ENCODE data around the gene UNC45B. TPM values are rescaled to one million over a fixed set of nuclear protein-coding genes. Genes with fewer than 3 reads are reported as not detected.

Gene UNC45B
- total and polyA plus RNA-seq, 2 of the 8 experiments (the other 6 are each of a cell fraction or from before 2014, with no cell fraction given) = 0.06 to 0.15 TPM

DNA sequence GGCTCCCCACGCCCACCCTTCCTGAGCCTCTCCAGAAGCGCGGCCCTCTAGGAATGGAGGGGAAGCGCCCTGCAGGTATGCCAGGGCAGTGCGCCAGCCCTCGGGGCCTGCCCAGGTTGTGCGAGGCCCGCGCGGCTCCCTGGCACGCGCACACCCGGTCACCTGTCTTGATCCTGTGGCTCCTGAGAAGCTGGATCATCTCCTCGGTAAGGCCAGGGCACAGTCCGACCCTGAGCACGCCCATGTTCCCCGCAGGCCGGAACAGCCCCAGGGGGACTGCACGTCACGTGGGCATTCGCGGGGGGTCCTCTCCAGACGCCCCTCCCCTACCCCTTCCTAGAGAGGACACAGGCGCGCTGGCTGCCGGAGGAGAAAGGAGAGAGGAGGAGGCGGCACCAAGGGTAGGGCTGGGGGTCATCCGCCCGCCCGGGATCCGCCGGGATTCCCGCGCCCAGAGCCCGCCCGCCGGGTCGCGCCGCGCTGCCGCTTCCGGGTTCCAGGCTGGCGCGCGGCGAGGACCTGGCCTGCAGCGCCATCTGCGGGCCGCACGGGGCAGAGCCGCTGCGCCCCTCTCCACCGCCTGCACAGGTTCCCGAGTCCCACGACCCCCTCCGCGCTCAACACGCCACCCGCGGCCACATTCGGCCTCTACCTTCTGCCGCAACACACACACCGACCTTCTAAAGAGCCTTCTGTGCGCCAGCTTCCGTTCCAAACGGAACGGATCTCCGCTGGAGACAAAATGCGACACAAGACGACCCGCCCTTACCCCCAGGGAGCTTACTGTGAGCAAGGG, 28.0 kb upstream of the UNC45B start, which contains the start of gene RAD51D (continued):
- TF ChIP-seq CHD7 (IDR thresholded peaks at IDR 0.05; ENCODE audit: insufficient replicate concordance, low read length) (no peak), TBP (IDR thresholded peaks at IDR 0.05; ENCODE audit: low read depth, low read length) (peak; percentile 48; the same call in 1 of the 2 replicates), EZH2 (IDR thresholded peaks at IDR 0.05; ENCODE audit: low read depth, low read length, severe bottlenecking) (no peak), CTCF (IDR thresholded peaks at IDR 0.05; ENCODE audit: control extremely low read depth in 1 of 3, insufficient read depth in 1 of 3, low read depth in 1 of 3, low read length in 3 of 3) (peak; percentile 87 to 97 (median 95)), CHD2 (IDR thresholded peaks at IDR 0.05; ENCODE audit: low read length) (peak; percentile 61), GABPA (IDR thresholded peaks at IDR 0.05; ENCODE audit: borderline replicate concordance, insufficient read depth, low read length) (peak; percentile 43; the same call in 1 of the 2 replicates), KDM5A (IDR thresholded peaks at IDR 0.05; ENCODE audit: low read length) (no peak)
